ENCODE data around the gene RALGPS2. TPM values are rescaled to one million over a fixed set of nuclear protein-coding genes. Genes with fewer than 3 reads are reported as not detected.

Gene RALGPS2
- total and polyA plus RNA-seq, 9 of the 15 experiments (the other 6 are each of a cell fraction or from before 2014, with no cell fraction given), result 0.28 to 6.5 (median 2.6) TPM

- TF ChIP-seq ZBTB40 (IDR thresholded peaks at IDR 0.05), result no peak
- peak; percentile 37; the same call in 1 of the 2 replicates for TF ChIP-seq ZBTB40 (CRISPR knock-in tag; IDR thresholded peaks at IDR 0.05)
- no peak for TF ChIP-seq NKRF (IDR thresholded peaks at IDR 0.05; ENCODE audit: borderline replicate concordance)
- peak; percentile 72 for TF ChIP-seq CXXC5 (CRISPR knock-in tag; IDR thresholded peaks at IDR 0.05)
- 0 out of 2 replicates have a peak, but pooled peaks have one; percentile 38 for TF ChIP-seq ETS1 (conservative IDR thresholded peaks at IDR 0.05; ENCODE audit: control insufficient read depth, low read depth, low read length)
- TF ChIP-seq PHF8 (IDR thresholded peaks at IDR 0.05; ENCODE audit: borderline replicate concordance, low read length), result peak; percentile 58; the same call in 1 of the 2 replicates
- peak; percentile 76 to 80 for TF ChIP-seq UBTF (IDR thresholded peaks at IDR 0.05; ENCODE audit: borderline replicate concordance in 1 of 2, low read depth in 2 of 2, low read length in 2 of 2)
- peak; percentile 78; the same call in 1 of the 2 replicates for TF ChIP-seq ZNF583 (CRISPR knock-in tag; IDR thresholded peaks at IDR 0.05)
These were observed at the start of gene RALGPS2 (continued) for GRCh38 chr1:178724728-178725465.
